Thyroid gland (tissue), 4 donors: ENCODE data around the gene COX6A1. TPM values are rescaled to one million over a fixed set of nuclear protein-coding genes. Genes with fewer than 3 reads are reported as not detected.

Experiments used
- DNase-seq, 2 donors: peaks; one replicate each; pipeline ENCODE4 v3.0.0-alpha.2; 2019
- H3K27ac ChIP-seq, 3 donors: fragments of 200-600 bp; sonication (generic); 1 replicate in 2 of 3; 2 replicates in 1 of 3; pipeline ENCODE4 v1.5.1; 2016 to 2019; ENCODE audit warnings: mild to moderate bottlenecking in 1 of 3, moderate library complexity in 1 of 3
- H3K27me3 ChIP-seq: fragments of 200-600 bp; sonication (generic); one replicate; pipeline ENCODE4 v1.5.1; 2019
- H3K36me3 ChIP-seq, 2 donors: fragments of 200-600 bp; sonication (generic); one replicate each; pipeline ENCODE4 v1.5.1; 2016 to 2019
- H3K4me1 ChIP-seq, 2 donors: fragments of 200-600 bp; sonication (generic); one replicate each; pipeline ENCODE4 v1.5.1; 2017 to 2019
- H3K4me3 ChIP-seq, 3 donors: fragments of 200-600 bp; sonication (generic); replicated peaks in 1 of 3; 1 replicate in 2 of 3; 2 replicates in 1 of 3; pipeline ENCODE4 v1.5.1; 2016; ENCODE audit warnings: mild to moderate bottlenecking in 1 of 3
- H3K9me3 ChIP-seq: fragments of 200-600 bp; sonication (generic); one replicate; pipeline ENCODE4 v1.5.1; 2017
- POLR2A ChIP-seq, 2 donors: fragments of 450-650 bp; IDR thresholded peaks; one replicate each; pipeline ENCODE4 v1.6.1; 2017; ENCODE audit warnings: antibody characterized with exemption in 2 of 2, mild to moderate bottlenecking in 2 of 2, moderate library complexity in 1 of 2
- WGBS, 2 donors: methylation state at CpG; one replicate each; pipeline ENCODE4 v1.1.5; 2017; 5-methylcytosine and 5-hydroxymethylcytosine counted together
- intact Hi-C: fragments of 100-400 bp; cut with DNase I; formaldehyde crosslinking; loops from one replicate; pipeline ENCODE4 v1.15.1; 2023
- total RNA-seq, 4 donors: library from RNA; depleted of rRNA; stranded (reverse); fragments of >200 nt; gene quantifications; one replicate each; pipeline ENCODE4 v1.2.3, GENCODE V29; 2016
- TF ChIP-seq, protein P1 (sequence below), 6 experiments: fragments of 200-600 bp in 3 of 6; fragments of 450-650 bp in 3 of 6; sonication (generic) in 3 of 6; IDR thresholded peaks; one replicate each; pipeline ENCODE4 v1.5.1; 2016 to 2019; ENCODE audit warnings: antibody characterized with exemption in 6 of 6, mild to moderate bottlenecking in 2 of 6, inconsistent platforms in 1 of 6, moderate library complexity in 1 of 6

COX6A1 gene
- total RNA-seq = 1,000 to 10,000 TPM in 1 of 4 donors, 100 to 1,000 TPM in 3; 511 to 1,033 (median 687) TPM

DNA sequence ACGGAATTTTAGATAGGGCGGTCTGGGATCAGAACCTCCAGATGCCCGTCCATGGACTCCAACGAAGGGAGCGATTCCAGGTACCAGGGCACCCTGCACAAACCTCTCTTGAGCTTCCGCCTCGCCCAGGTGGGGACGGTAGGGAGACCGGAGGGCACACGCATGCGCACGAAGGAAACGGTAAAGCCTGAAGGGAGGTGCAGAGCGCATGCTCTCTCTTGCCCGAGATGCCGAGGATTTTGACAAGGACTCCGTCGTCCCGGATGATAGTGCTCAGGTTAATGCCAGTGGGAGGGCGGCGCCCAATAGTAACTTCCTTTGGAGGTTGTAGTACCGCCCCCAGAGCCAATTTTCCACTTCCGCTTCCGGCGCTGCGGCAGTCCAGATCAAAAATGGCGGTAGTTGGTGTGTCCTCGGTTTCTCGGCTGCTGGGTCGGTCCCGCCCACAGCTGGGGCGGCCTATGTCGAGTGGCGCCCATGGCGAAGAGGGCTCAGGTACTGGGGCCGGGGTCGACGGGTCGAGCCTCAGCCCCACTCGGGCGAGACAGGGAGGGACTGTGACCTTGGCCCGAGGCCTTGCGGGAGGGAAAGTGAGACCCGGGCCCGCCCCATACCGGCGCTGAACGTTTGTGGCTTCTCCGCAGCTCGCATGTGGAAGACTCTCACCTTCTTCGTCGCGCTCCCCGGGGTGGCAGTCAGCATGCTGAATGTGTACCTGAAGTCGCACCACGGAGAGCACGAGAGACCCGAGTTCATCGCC is at the start of gene COX6A1:
Gene COX6A1 (plus strand): TSS at position 379 of the 760 bp plus-strand sequence. CDS start 14 bp downstream, at position 393.
- Histone ChIP-seq H3K9me3 (no peaks in the 10 kb centered on the region), H3K4me1 (peaks cover 13 to 14% of the 10 kb centered on the region in 2 donors), H3K36me3 (peaks cover 7 to 11% of the 10 kb centered on the region in 2 donors), H3K27me3 (no peaks in the 10 kb centered on the region), H3K4me3 (peak within 1 kb of the TSS; percentile 19 to 75 (median 26)), H3K27ac (peak within 1 kb of the TSS in 2 of 3 donors; percentile 64 to 71)
- peak; percentile 21 to 73 for TF ChIP-seq POLR2A (IDR thresholded peaks at IDR 0.05)
- TF ChIP-seq, protein P1, sequence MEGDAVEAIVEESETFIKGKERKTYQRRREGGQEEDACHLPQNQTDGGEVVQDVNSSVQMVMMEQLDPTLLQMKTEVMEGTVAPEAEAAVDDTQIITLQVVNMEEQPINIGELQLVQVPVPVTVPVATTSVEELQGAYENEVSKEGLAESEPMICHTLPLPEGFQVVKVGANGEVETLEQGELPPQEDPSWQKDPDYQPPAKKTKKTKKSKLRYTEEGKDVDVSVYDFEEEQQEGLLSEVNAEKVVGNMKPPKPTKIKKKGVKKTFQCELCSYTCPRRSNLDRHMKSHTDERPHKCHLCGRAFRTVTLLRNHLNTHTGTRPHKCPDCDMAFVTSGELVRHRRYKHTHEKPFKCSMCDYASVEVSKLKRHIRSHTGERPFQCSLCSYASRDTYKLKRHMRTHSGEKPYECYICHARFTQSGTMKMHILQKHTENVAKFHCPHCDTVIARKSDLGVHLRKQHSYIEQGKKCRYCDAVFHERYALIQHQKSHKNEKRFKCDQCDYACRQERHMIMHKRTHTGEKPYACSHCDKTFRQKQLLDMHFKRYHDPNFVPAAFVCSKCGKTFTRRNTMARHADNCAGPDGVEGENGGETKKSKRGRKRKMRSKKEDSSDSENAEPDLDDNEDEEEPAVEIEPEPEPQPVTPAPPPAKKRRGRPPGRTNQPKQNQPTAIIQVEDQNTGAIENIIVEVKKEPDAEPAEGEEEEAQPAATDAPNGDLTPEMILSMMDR (IDR thresholded peaks at IDR 0.05) = peak in 2 of 6 experiments; percentile 17 to 19
- peak; percentile 99 for DNase-seq
- 0 to 2% methylated on average over 39 to 57 of the region's 59 CpGs for WGBS, 2 donors
- intact Hi-C loops = no loop called here

DNA sequence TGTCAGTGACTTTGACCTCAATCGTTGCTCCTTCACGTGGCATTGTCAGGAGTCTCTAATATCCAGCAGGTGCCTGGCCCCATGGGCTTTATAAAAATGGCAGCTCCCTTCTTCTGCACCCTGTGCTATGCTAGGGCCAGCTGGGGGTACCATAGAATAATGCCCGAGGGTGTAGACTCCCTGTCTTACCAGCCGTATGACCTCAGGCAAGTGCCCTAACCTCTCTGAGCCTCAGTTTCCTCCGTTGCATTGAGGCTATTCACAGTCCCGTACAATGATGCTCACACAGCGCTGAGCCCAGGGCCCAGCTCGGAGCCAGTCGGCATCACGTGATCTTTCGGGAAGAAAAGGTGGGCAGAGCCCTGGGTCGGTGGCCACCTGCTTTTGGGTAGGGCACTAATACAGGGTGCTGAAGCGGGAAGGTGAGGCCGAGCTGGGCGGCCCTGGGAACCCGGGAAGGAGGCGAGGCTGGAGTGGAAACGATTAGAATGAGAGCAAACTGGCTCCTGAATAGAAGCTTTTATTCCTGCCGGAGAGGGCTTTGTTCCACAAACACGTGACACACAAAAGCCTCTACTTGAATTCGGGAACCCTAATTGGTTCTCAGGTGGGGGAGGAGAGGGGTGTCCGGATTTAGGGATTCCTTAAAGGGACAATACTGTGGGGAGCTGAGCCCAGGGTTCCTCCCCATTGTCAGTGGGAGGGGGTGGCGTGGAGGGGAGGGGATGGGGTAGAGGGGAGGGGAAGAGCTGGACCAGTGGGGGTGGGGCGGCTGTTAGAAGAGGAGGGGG is 49.0 kb upstream of the COX6A1 start:
- no peak for TF ChIP-seq POLR2A (IDR thresholded peaks at IDR 0.05)
- TF ChIP-seq, protein P1 (IDR thresholded peaks at IDR 0.05) = no peak
- intact Hi-C loops = no loop called here
- Histone ChIP-seq H3K36me3 (no peaks in the 10 kb centered on the region), H3K4me1 (no peaks in the 10 kb centered on the region), H3K27ac (no peak overlapping the region), H3K27me3 (no peaks in the 10 kb centered on the region), H3K9me3 (no peaks in the 10 kb centered on the region), H3K4me3 (no peak overlapping the region)
- 9 to 10% methylated on average over 24 of the region's 24 CpGs for WGBS, 2 donors
- no peak for DNase-seq

DNA sequence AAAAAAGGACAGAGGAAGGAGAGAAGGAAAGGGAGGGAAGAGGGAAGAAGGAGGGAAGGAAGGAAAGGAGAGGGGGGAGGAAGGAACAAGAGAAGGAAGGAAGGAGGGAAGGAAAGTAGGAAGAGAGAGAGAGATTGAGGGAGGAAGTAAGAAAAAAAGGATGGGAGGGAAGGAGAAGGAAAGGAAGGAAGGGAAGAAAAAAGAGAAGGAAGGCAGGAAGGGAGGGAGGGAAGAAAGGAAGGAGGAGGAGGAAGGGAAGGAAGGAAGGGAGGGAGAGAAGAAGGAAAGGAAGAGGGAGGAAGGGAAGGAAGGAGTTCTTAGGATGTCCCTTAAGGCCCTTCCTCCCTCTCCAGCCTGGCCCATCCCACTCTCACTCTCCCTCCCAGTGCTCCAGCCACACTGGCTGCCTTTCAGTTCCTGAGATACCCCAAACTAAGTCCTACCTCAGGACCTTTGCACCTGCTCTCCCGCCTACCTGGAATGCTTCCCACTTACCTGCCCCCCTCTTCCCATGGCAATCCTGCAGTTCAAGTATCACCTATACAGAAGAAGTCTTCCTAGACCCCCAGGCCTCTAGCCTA is 47.3 kb upstream of the COX6A1 start:
- DNase-seq = no peak
- no peaks in the 10 kb centered on the region for H3K27me3 ChIP-seq
- H3K27ac ChIP-seq = no peak overlapping the region
- no peaks in the 10 kb centered on the region for H3K9me3 ChIP-seq
- TF ChIP-seq POLR2A (IDR thresholded peaks at IDR 0.05) = no peak
- TF ChIP-seq, protein P1 (IDR thresholded peaks at IDR 0.05) = no peak
- H3K4me1 ChIP-seq = no peaks in the 10 kb centered on the region
- intact Hi-C loops = no loop called here
- WGBS, 2 donors = 100% methylated on average over 1 of the region's 1 CpG
- no peak overlapping the region for H3K4me3 ChIP-seq
- H3K36me3 ChIP-seq = no peaks in the 10 kb centered on the region

GRCh38 chr12:120394483-120395367 is 43.2 kb upstream of the COX6A1 start:
- no peaks in the 10 kb centered on the region for H3K36me3 ChIP-seq
- no peaks in the 10 kb centered on the region for H3K9me3 ChIP-seq
- intact Hi-C loops = no loop called here
- H3K27me3 ChIP-seq = no peaks in the 10 kb centered on the region
- no peak overlapping the region for H3K4me3 ChIP-seq
- 21 to 43% methylated on average over 7 to 18 of the region's 18 CpGs for WGBS, 2 donors
- TF ChIP-seq POLR2A (IDR thresholded peaks at IDR 0.05) = no peak
- TF ChIP-seq, protein P1 (IDR thresholded peaks at IDR 0.05) = no peak
- no peaks in the 10 kb centered on the region for H3K4me1 ChIP-seq
- DNase-seq = peak; percentile 56 to 68
- no peak overlapping the region for H3K27ac ChIP-seq
